Activated naive CD8-positive, alpha-beta T cell treated with anti-CD3 and anti-CD28 coated beads, Interleukin-2, amount 10 ng/mL, durations not matched to agents 7 days and 5 days (primary cell): ENCODE measurements around the gene AHCY. TPM values are rescaled to one million over a fixed set of nuclear protein-coding genes. Genes with fewer than 3 reads are reported as not detected.
"Not testable (repeated sequence)": the region's sequence is repeated elsewhere in the genome, so short reads cannot be mapped to it uniquely, and the experiment has no call there.

Source experiments
- ATAC-seq: fragments of 150-1000 bp; cut with Tn5 transposase; one replicate; pipeline ENCODE4 v1.10.0; 2021; ENCODE audit warnings: low read depth, moderate library complexity
- POLR2A ChIA-PET: fragments of 350-600 bp; sonication (Branson Sonifier 250); formaldehyde crosslinking; loops from one replicate; lab custom pipeline; 2021; ENCODE audit warnings: antibody characterized with exemption; lab: Charles Lee
- DNase-seq: peaks from one replicate; pipeline ENCODE4 v3.0.0; 2021
- H3K27ac Mint-ChIP-seq: one replicate; pipeline ENCODE4 v1.8.0; 2022; ENCODE audit warnings: mild to moderate bottlenecking, mixed read lengths
- H3K27me3 Mint-ChIP-seq: one replicate; pipeline ENCODE4 v1.8.0; 2022; ENCODE audit warnings: mild to moderate bottlenecking, moderate library complexity, mixed read lengths
- H3K36me3 Mint-ChIP-seq: one replicate; pipeline ENCODE4 v1.8.0; 2021; ENCODE audit warnings: mild to moderate bottlenecking, mixed read lengths
- H3K4me1 Mint-ChIP-seq: one replicate; pipeline ENCODE4 v1.8.0; 2021; ENCODE audit warnings: mixed read lengths
- H3K4me3 Mint-ChIP-seq: one replicate; pipeline ENCODE4 v1.8.0; 2022; ENCODE audit warnings: mild to moderate bottlenecking, moderate library complexity, mixed read lengths
- H3K9me3 Mint-ChIP-seq: one replicate; pipeline ENCODE4 v1.8.0; 2021; ENCODE audit warnings: mixed read lengths
- total RNA-seq, 2 experiments: library from RNA; stranded (reverse); gene quantifications; one replicate each; pipeline ENCODE4 v1.2.3, GENCODE V29; 2021

The AHCY gene
- total RNA-seq, 2 experiments from 2014 or later: 51.8 to 55.0 TPM

- H3K36me3 Mint-ChIP-seq: peaks cover 13% of the 10 kb centered on the region
- H3K4me1 Mint-ChIP-seq: no peaks in the 10 kb centered on the region
- H3K27ac Mint-ChIP-seq: no peak overlapping the region
- H3K9me3 Mint-ChIP-seq: no peaks in the 10 kb centered on the region
- no peaks in the 10 kb centered on the region for H3K27me3 Mint-ChIP-seq
- no peak overlapping the region for H3K4me3 Mint-ChIP-seq
- DNase-seq (no peak), ATAC-seq (no peak)
- POLR2A ChIA-PET: no interaction called here
Measured at GRCh38 chr20:34281177-34281576, 22.0 kb downstream of the AHCY start.

GRCh38 chr20:34274694-34275093, 28.5 kb downstream of the AHCY start:
- POLR2A ChIA-PET: interaction anchor here (0.7 kb wide), 1 partner anchor 14 kb away, joined by 5 read pairs; no protein-coding TSS in a partner anchor
- Mint-ChIP-seq H3K27ac (no peak overlapping the region), H3K27me3 (no peaks in the 10 kb centered on the region), H3K4me1 (peaks cover 1% of the 10 kb centered on the region), H3K36me3 (peaks cover 22% of the 10 kb centered on the region), H3K4me3 (no peak overlapping the region), H3K9me3 (no peaks in the 10 kb centered on the region)
- no peak for DNase-seq
- ATAC-seq: no peak

- POLR2A ChIA-PET: no interaction called here
- H3K27me3 Mint-ChIP-seq: peaks cover 4% of the 10 kb centered on the region
- peaks cover 16% of the 10 kb centered on the region for H3K36me3 Mint-ChIP-seq
- no peak overlapping the region for H3K4me3 Mint-ChIP-seq
- DNase-seq (no peak), ATAC-seq (no peak)
- H3K9me3 Mint-ChIP-seq: no peaks in the 10 kb centered on the region
- H3K27ac Mint-ChIP-seq: peak overlapping the region; percentile 42
- peaks cover 6% of the 10 kb centered on the region for H3K4me1 Mint-ChIP-seq
Measured at GRCh38 chr20:34271956-34272355, 31.2 kb downstream of the AHCY start.

- Mint-ChIP-seq H3K36me3 (peaks cover 12% of the 10 kb centered on the region), H3K4me3 (no peak overlapping the region), H3K4me1 (peaks cover 6% of the 10 kb centered on the region), H3K9me3 (no peaks in the 10 kb centered on the region), H3K27me3 (peaks cover 4% of the 10 kb centered on the region), H3K27ac (no peak overlapping the region)
- POLR2A ChIA-PET: no interaction called here
- ATAC-seq (no peak), DNase-seq (no peak)
Measured at GRCh38 chr20:34269996-34270627, 33.0 kb downstream of the AHCY start.

GRCh38 chr20:34268851-34269636, 34.1 kb downstream of the AHCY start:
- POLR2A ChIA-PET: no interaction called here

GRCh38 chr20:34268145-34268544, 35.0 kb downstream of the AHCY start:
- peaks cover 4% of the 10 kb centered on the region for H3K36me3 Mint-ChIP-seq
- ATAC-seq (no peak), DNase-seq (no peak)
- POLR2A ChIA-PET: no interaction called here
- H3K9me3 Mint-ChIP-seq: no peaks in the 10 kb centered on the region
- H3K4me1 Mint-ChIP-seq: peaks cover 6% of the 10 kb centered on the region
- peaks cover 4% of the 10 kb centered on the region for H3K27me3 Mint-ChIP-seq
- H3K27ac Mint-ChIP-seq: no peak overlapping the region
- no peak overlapping the region for H3K4me3 Mint-ChIP-seq

More at GRCh38 chr20:34268851-34269636, 34.1 kb downstream of the AHCY start:
- no peaks in the 10 kb centered on the region for H3K9me3 Mint-ChIP-seq
- H3K27me3 Mint-ChIP-seq: peaks cover 4% of the 10 kb centered on the region
- H3K4me3 Mint-ChIP-seq: peak overlapping the region; percentile 55
- H3K36me3 Mint-ChIP-seq: peaks cover 12% of the 10 kb centered on the region
- H3K4me1 Mint-ChIP-seq: peaks cover 6% of the 10 kb centered on the region
- H3K27ac Mint-ChIP-seq: no peak overlapping the region
- ATAC-seq: peak; percentile 79
- DNase-seq: peak; percentile 61

GRCh38 chr20:34264141-34264540, 39.0 kb downstream of the AHCY start:
- no peaks in the 10 kb centered on the region for H3K9me3 Mint-ChIP-seq
- peaks cover 2% of the 10 kb centered on the region for H3K36me3 Mint-ChIP-seq
- H3K27ac Mint-ChIP-seq: no peak overlapping the region
- no peak for DNase-seq
- H3K4me1 Mint-ChIP-seq: peaks cover 9% of the 10 kb centered on the region
- POLR2A ChIA-PET: interaction anchor here (0.7 to 0.8 kb wide), 2 partner anchors 19 to 183 kb away, joined by 3 read pairs; no protein-coding TSS in a partner anchor
- no peak overlapping the region for H3K4me3 Mint-ChIP-seq
- no peak for ATAC-seq
- peaks cover 2% of the 10 kb centered on the region for H3K27me3 Mint-ChIP-seq

GRCh38 chr20:34263468-34263867, 39.7 kb downstream of the AHCY start:
- not testable (repeated sequence) for H3K27me3 Mint-ChIP-seq, H3K36me3 Mint-ChIP-seq, ATAC-seq, DNase-seq, H3K9me3 Mint-ChIP-seq, H3K4me3 Mint-ChIP-seq, H3K27ac Mint-ChIP-seq, H3K4me1 Mint-ChIP-seq
- POLR2A ChIA-PET: interaction anchor here (0.6 to 0.8 kb wide), 3 partner anchors 20 to 292 kb away, joined by 3 to 4 read pairs (median 3); no protein-coding TSS in a partner anchor

GRCh38 chr20:34262488-34263288, 40.5 kb downstream of the AHCY start:
- peaks cover 5% of the 10 kb centered on the region for H3K4me1 Mint-ChIP-seq
- H3K27me3 Mint-ChIP-seq: no peaks in the 10 kb centered on the region
- POLR2A ChIA-PET: interaction anchor here (0.6 kb wide), 1 partner anchor 293 kb away, joined by 4 read pairs; no protein-coding TSS in a partner anchor
- no peaks in the 10 kb centered on the region for H3K9me3 Mint-ChIP-seq
- peaks cover 2% of the 10 kb centered on the region for H3K36me3 Mint-ChIP-seq
- ATAC-seq (peak; percentile 47), DNase-seq (no peak)
- peak overlapping the region; percentile 6 for H3K4me3 Mint-ChIP-seq
- peak overlapping the region; percentile 51 for H3K27ac Mint-ChIP-seq

- H3K9me3 Mint-ChIP-seq: no peaks in the 10 kb centered on the region
- POLR2A ChIA-PET: no interaction called here
- H3K4me1 Mint-ChIP-seq: peaks cover 5% of the 10 kb centered on the region
- no peak overlapping the region for H3K27ac Mint-ChIP-seq
- no peaks in the 10 kb centered on the region for H3K36me3 Mint-ChIP-seq
- H3K27me3 Mint-ChIP-seq: no peaks in the 10 kb centered on the region
- ATAC-seq (no peak), DNase-seq (no peak)
- no peak overlapping the region for H3K4me3 Mint-ChIP-seq
Measured at GRCh38 chr20:34260208-34260942, 42.8 kb downstream of the AHCY start.

GRCh38 chr20:34256629-34257124, 46.5 kb downstream of the AHCY start:
- POLR2A ChIA-PET: interaction anchor here (0.7 kb wide), 1 partner anchor 14 kb away, joined by 4 read pairs; no protein-coding TSS in a partner anchor
- no peak overlapping the region for H3K27ac Mint-ChIP-seq
- no peaks in the 10 kb centered on the region for H3K9me3 Mint-ChIP-seq
- no peak overlapping the region for H3K4me3 Mint-ChIP-seq
- H3K36me3 Mint-ChIP-seq: no peaks in the 10 kb centered on the region
- no peaks in the 10 kb centered on the region for H3K4me1 Mint-ChIP-seq
- no peak for ATAC-seq
- H3K27me3 Mint-ChIP-seq: no peaks in the 10 kb centered on the region
- DNase-seq: no peak

GRCh38 chr20:34254979-34255378, 48.2 kb downstream of the AHCY start:
- peaks cover under 1% of the 10 kb centered on the region for H3K4me1 Mint-ChIP-seq
- no peaks in the 10 kb centered on the region for H3K27me3 Mint-ChIP-seq
- POLR2A ChIA-PET: no interaction called here
- no peak overlapping the region for H3K27ac Mint-ChIP-seq
- H3K9me3 Mint-ChIP-seq: no peaks in the 10 kb centered on the region
- DNase-seq (no peak), ATAC-seq (no peak)
- no peak overlapping the region for H3K4me3 Mint-ChIP-seq
- no peaks in the 10 kb centered on the region for H3K36me3 Mint-ChIP-seq
